B cell (primary cell): ENCODE results near the gene IGSF22.

Experiments used
- EZH2 ChIP-seq: IDR thresholded peaks from 2 replicates; pipeline ENCODE4 v1.6.1; 2012; ENCODE audit warnings: borderline replicate concordance, low read depth, mild to moderate bottlenecking, moderate library complexity, low read length; ENCODE audit not compliant: insufficient read depth, poor library complexity, severe bottlenecking
- TF ChIP-seq, protein P1 (sequence below): fragments of 200-600 bp; IDR thresholded peaks from one replicate; pipeline ENCODE4 v1.8.0; 2022; ENCODE audit warnings: antibody characterized with exemption, mild to moderate bottlenecking

DNA sequence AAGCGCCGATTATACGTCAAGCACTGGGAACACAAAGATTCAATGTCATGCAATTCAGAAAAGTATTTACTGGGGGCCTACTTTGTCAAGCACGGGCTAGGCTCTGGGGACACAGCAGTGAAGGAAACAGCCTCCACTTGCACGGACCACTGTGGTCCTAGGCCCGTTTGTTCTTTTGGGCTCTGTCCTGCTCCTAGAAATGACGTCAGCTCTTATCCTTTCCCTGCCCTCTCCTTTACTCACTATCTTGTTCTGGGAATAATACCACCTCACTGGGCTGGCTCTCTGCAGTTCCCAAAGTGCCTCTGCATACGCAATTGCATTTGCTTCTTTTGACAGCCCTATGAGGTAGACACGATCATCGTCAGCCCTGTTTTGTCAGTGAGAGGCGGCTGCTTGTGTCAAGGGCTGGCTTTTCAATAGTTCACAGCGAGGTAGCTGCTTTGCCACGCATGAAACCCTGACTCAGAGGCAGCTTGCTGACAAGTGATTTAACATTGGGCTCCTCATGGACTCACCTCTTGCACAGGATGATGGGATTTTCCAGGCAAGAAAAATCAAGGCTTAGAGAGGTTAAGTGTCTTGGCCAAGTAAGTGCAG, 22.9 kb upstream of the IGSF22 start:
- TF ChIP-seq, protein P1, sequence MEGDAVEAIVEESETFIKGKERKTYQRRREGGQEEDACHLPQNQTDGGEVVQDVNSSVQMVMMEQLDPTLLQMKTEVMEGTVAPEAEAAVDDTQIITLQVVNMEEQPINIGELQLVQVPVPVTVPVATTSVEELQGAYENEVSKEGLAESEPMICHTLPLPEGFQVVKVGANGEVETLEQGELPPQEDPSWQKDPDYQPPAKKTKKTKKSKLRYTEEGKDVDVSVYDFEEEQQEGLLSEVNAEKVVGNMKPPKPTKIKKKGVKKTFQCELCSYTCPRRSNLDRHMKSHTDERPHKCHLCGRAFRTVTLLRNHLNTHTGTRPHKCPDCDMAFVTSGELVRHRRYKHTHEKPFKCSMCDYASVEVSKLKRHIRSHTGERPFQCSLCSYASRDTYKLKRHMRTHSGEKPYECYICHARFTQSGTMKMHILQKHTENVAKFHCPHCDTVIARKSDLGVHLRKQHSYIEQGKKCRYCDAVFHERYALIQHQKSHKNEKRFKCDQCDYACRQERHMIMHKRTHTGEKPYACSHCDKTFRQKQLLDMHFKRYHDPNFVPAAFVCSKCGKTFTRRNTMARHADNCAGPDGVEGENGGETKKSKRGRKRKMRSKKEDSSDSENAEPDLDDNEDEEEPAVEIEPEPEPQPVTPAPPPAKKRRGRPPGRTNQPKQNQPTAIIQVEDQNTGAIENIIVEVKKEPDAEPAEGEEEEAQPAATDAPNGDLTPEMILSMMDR, result no peak
- TF ChIP-seq EZH2, result no peak
